AG04450 (cell line): ENCODE data around the gene CPPED1. TPM values are rescaled to one million over a fixed set of nuclear protein-coding genes. Genes with fewer than 3 reads are reported as not detected.
"Not testable (repeated sequence)": the region's sequence is repeated elsewhere in the genome, so short reads cannot be mapped to it uniquely, and the experiment has no call there.

Experiments used
- CTCF ChIA-PET: fragments of 300-600, 350-600 bp; formaldehyde crosslinking; extraction: SDS; loops from one replicate; lab custom pipeline; 2022; ENCODE audit warnings: antibody characterized with exemption, inconsistent platforms; lab: Charles Lee
- POLR2A ChIA-PET: fragments of 350-600 bp; formaldehyde crosslinking; extraction: SDS; loops from one replicate; lab custom pipeline; 2021; ENCODE audit warnings: antibody characterized with exemption, inconsistent platforms; lab: Yijun Ruan, JAX
- DNase-seq: peaks from one replicate; pipeline ENCODE4 v3.0.0-alpha.2; 2011; ENCODE audit warnings: low read depth, low spot score
- H3K27ac ChIP-seq: one replicate; pipeline ENCODE4 v1.5.1; 2012; ENCODE audit warnings: low read depth, low read length, control low read depth
- H3K27me3 ChIP-seq: one replicate; pipeline ENCODE4 v1.6.0; 2012; ENCODE audit warnings: low read length; ENCODE audit not compliant: control insufficient read depth, insufficient read depth
- H3K4me3 ChIP-seq: 2 replicates; pipeline ENCODE4 v1.5.1; 2011; ENCODE audit warnings: mild to moderate bottlenecking, low read depth, low read length, control low read depth
- H3K9me3 ChIP-seq: 2 replicates; pipeline ENCODE4 v1.5.1; 2012; ENCODE audit warnings: low read length; ENCODE audit not compliant: control insufficient read depth, insufficient read depth
- polyA plus RNA-seq: library from polyadenylated mRNA; depleted of rRNA; stranded (reverse); fragments of >200 nt; gene quantifications from 2 replicates; pipeline ENCODE4 v1.2.3, GENCODE V29; 2011
- TF ChIP-seq, protein P1 (sequence below): IDR thresholded peaks from 2 replicates; pipeline ENCODE4 v1.5.1; 2011; ENCODE audit warnings: low read depth, low read length, control low read depth, inconsistent platforms

The CPPED1 gene
- polyA plus RNA-seq, 1 experiment, result 7.7 TPM

GRCh38 chr16:12767897-12768296, 35.8 kb downstream of the CPPED1 start:
- Histone ChIP-seq H3K4me3 (no peak overlapping the region), H3K27ac (no peak overlapping the region), H3K27me3 (no peaks in the 10 kb centered on the region), H3K9me3 (peaks cover 7% of the 10 kb centered on the region)
- TF ChIP-seq, protein P1, sequence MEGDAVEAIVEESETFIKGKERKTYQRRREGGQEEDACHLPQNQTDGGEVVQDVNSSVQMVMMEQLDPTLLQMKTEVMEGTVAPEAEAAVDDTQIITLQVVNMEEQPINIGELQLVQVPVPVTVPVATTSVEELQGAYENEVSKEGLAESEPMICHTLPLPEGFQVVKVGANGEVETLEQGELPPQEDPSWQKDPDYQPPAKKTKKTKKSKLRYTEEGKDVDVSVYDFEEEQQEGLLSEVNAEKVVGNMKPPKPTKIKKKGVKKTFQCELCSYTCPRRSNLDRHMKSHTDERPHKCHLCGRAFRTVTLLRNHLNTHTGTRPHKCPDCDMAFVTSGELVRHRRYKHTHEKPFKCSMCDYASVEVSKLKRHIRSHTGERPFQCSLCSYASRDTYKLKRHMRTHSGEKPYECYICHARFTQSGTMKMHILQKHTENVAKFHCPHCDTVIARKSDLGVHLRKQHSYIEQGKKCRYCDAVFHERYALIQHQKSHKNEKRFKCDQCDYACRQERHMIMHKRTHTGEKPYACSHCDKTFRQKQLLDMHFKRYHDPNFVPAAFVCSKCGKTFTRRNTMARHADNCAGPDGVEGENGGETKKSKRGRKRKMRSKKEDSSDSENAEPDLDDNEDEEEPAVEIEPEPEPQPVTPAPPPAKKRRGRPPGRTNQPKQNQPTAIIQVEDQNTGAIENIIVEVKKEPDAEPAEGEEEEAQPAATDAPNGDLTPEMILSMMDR, result no peak
- ChIA-PET CTCF (no interaction called here), POLR2A (no interaction called here)
- no peak for DNase-seq

DNA sequence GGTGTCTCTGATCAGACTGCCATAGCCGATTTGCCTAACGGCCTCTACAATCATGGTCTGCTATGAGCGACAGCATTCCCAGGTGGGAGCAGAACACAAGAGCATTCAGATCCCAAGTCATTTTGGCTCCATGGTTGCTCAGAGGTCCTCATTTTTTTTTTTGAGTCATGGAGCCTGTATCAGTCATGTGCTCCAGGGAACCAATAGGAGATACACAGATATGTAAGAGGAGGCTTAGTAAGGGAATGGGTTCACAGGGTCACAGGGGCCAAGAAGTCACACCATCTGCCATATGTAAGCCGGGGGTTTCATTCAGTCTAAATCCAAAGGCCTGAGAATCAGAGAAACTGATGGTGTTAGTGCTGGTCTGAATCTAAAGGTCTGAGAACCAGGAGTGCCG, 36.8 kb downstream of the CPPED1 start:
- Histone ChIP-seq H3K9me3 (peaks cover 7% of the 10 kb centered on the region), H3K27me3 (no peaks in the 10 kb centered on the region), H3K4me3 (no peak overlapping the region), H3K27ac (no peak overlapping the region)
- ChIA-PET POLR2A (no interaction called here), CTCF (no interaction called here)
- TF ChIP-seq, protein P1, result no peak
- no peak for DNase-seq

- H3K4me3 ChIP-seq, H3K27ac ChIP-seq, DNase-seq, H3K9me3 ChIP-seq, CTCF ChIA-PET, POLR2A ChIA-PET, H3K27me3 ChIP-seq: not testable (repeated sequence)
These were observed 37.5 kb downstream of the CPPED1 start for GRCh38 chr16:12766208-12766607.

GRCh38 chr16:12764813-12765488, 38.7 kb downstream of the CPPED1 start:
- no peak for DNase-seq
- no peaks in the 10 kb centered on the region for H3K27me3 ChIP-seq
- no peak overlapping the region for H3K27ac ChIP-seq
- POLR2A ChIA-PET, result no interaction called here
- TF ChIP-seq, protein P1, result no peak
- peaks cover 9% of the 10 kb centered on the region for H3K9me3 ChIP-seq
- CTCF ChIA-PET, result no interaction called here
- H3K4me3 ChIP-seq, result no peak overlapping the region

DNA sequence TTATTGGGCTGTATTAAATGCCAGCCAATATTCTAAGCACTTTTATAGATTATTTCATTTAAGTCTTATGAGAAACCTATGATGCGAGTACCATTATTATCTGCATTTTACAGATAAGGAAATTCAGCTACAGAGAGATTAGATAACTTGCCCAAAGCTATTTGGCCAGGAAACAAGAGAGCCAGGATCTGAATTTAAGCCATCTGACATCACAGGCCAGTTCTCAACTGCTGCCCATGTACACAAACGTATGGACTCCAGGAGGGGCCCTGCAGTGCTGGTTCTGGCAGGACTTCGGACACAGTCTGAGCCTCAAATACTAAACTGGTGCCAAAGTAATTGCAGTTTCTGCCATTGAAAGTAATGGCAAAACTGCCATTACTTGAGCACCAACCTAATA, 40.2 kb downstream of the CPPED1 start:
- TF ChIP-seq, protein P1, result no peak
- H3K27me3 ChIP-seq, result no peaks in the 10 kb centered on the region
- CTCF ChIA-PET, result interaction anchor here (0.6 kb wide), 1 partner anchor 413 kb away, joined by 4 read pairs; no protein-coding TSS in a partner anchor
- H3K27ac ChIP-seq, result no peak overlapping the region
- no peak for DNase-seq
- peaks cover 13% of the 10 kb centered on the region for H3K9me3 ChIP-seq
- POLR2A ChIA-PET, result no interaction called here
- no peak overlapping the region for H3K4me3 ChIP-seq
